Stimulated activated CD4-positive, alpha-beta T cell treated with anti-CD3 and anti-CD28 coated beads, Interleukin-1b, Interleukin-23, amount 100 ng/mL, for 24 hours (primary cell): ENCODE results near the gene SEC14L1.

Source experiments
- DNase-seq, 4 experiments: peaks; one replicate each; pipeline ENCODE4 v3.0.0-alpha.2; 2020; ENCODE audit warnings: low read depth in 4 of 4, low spot score in 1 of 4

The SEC14L1 gene

GRCh38 chr17:77188084-77189066 is 47.6 kb downstream of the SEC14L1 start:
- DNase-seq: no peak

GRCh38 chr17:77189148-77189547 is 48.4 kb downstream of the SEC14L1 start:
- peak in 1 of 4 experiments; percentile 7 for DNase-seq

GRCh38 chr17:77190576-77190975 is 49.8 kb downstream of the SEC14L1 start:
- no peak for DNase-seq

- no peak for DNase-seq
These were observed 50.5 kb downstream of the SEC14L1 start for GRCh38 chr17:77191244-77191643.

- no peak for DNase-seq
These were observed 52.9 kb downstream of the SEC14L1 start for GRCh38 chr17:77193653-77194052.

- no peak for DNase-seq
These were observed 53.4 kb downstream of the SEC14L1 start for GRCh38 chr17:77194179-77194578.

GRCh38 chr17:77196251-77196650 is 55.5 kb downstream of the SEC14L1 start:
- no peak for DNase-seq

GRCh38 chr17:77197115-77197514 is 56.3 kb downstream of the SEC14L1 start:
- DNase-seq: no peak

GRCh38 chr17:77200711-77201110 is 59.9 kb downstream of the SEC14L1 start:
- DNase-seq: no peak

- no peak for DNase-seq
These were observed 62.7 kb downstream of the SEC14L1 start for GRCh38 chr17:77203436-77203835.

GRCh38 chr17:77203846-77204245 is 63.1 kb downstream of the SEC14L1 start:
- no peak for DNase-seq

GRCh38 chr17:77204536-77204935 is 63.8 kb downstream of the SEC14L1 start:
- no peak for DNase-seq

GRCh38 chr17:77205396-77206125 is 64.8 kb downstream of the SEC14L1 start:
- DNase-seq: no peak

GRCh38 chr17:77206158-77206956 is 65.6 kb downstream of the SEC14L1 start:
- DNase-seq: no peak

- no peak for DNase-seq
These were observed 67.0 kb downstream of the SEC14L1 start for GRCh38 chr17:77207689-77208216.

GRCh38 chr17:77208217-77208808 is 67.5 kb downstream of the SEC14L1 start:
- DNase-seq: no peak

GRCh38 chr17:77208856-77209255 is 68.1 kb downstream of the SEC14L1 start:
- DNase-seq: no peak

GRCh38 chr17:77209330-77209748 is 68.6 kb downstream of the SEC14L1 start:
- DNase-seq: no peak

- no peak for DNase-seq
These were observed 69.6 kb downstream of the SEC14L1 start for GRCh38 chr17:77210331-77210730.

- no peak for DNase-seq
These were observed 70.3 kb downstream of the SEC14L1 start for GRCh38 chr17:77210946-77211541.
